ENCODE results near the gene MYOM3.

Gene MYOM3

DNA sequence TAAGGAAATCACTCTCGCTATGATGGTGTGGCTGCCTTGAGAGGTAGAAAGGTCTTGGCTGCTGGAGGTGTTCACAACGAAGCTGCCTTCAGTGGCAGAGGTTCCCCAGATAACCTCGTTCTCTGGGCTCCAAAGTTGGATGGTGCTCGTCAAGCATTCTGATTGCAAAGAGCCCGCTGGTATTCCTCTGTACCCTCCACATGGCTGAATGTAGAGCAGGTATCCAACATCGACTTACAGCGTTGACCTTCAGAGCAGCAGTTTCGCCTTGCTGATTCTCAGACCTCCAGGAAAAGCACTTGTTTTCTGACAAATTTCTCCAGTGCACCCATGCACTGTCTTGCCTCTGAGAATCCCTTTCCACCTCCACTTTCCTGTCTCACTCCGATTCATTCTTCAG lies 35.3 kb upstream of the MYOM3 start:
- Histone ChIP-seq H3K9me3 (ENCODE audit: control insufficient read depth, insufficient read depth, low read length) (no peaks in the 10 kb centered on the region), H3K9ac (ENCODE audit: low read depth, low read length) (no peak overlapping the region), H3K36me3 (ENCODE audit: insufficient read depth, low read length) (no peaks in the 10 kb centered on the region), H3K4me1 (ENCODE audit: insufficient read depth, low read length) (peaks cover 10% of the 10 kb centered on the region; the same call in 1 of the 2 replicates)

DNA sequence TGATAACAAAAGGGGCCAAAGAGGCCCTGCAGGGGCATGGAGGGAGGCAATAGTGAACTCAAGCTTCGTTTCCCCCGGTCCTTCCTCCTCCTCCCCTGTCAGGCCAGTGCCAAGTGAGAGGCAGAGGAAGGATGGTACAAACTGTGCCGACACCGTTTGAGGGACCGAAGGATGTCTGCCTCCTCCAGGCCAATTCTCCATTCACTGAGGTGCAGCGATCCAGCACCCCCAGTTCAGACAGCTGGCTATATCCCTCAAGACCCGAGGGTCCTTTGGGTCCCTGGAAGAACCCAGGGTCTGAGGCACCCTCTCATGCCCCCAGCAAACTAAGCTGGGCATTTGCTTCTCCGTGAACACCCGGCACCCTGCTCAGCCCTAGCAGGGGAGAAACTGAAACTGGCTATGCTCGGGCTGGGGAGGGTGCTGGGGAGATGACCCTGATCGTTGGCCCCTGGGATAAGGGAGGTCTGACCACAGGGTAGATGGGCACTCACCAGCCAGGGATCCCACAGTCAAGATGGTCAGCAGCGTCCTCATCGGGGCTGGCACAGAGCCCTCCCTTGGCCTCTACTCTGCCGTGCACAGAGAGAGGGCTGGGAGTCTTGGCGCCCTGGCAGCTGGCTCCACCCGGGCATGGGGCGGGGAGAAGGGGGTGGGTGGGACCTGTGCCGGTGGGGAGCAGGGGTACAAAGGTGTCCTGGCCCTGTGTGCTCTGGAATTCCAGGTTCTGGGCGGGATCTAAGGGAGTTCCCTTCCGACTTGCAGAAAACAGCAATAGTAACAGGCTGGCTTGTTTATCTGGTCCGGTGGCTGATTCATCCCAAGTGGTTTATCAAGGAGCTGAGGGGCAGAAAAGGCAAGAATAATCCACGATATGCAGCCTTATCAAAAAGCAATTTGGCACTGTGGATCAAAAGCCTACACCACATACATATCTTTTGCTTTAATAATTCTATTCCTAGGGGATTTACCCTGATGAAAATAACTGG lies 30.9 kb upstream of the MYOM3 start, which contains the start of gene IL22RA1:
Gene IL22RA1, minus strand, starts transcription at position 595 of the 989 bp plus-strand sequence. Its CDS starts 58 bp downstream, at position 537.
- Histone ChIP-seq H3K9ac (ENCODE audit: low read depth, low read length) (no peak within 1 kb of the TSS), H3K4me1 (ENCODE audit: insufficient read depth, low read length) (no peaks in the 10 kb centered on the region), H3K36me3 (ENCODE audit: insufficient read depth, low read length) (no peaks in the 10 kb centered on the region; the same call in 1 of the 2 replicates), H3K9me3 (ENCODE audit: control insufficient read depth, insufficient read depth, low read length) (no peaks in the 10 kb centered on the region)

DNA sequence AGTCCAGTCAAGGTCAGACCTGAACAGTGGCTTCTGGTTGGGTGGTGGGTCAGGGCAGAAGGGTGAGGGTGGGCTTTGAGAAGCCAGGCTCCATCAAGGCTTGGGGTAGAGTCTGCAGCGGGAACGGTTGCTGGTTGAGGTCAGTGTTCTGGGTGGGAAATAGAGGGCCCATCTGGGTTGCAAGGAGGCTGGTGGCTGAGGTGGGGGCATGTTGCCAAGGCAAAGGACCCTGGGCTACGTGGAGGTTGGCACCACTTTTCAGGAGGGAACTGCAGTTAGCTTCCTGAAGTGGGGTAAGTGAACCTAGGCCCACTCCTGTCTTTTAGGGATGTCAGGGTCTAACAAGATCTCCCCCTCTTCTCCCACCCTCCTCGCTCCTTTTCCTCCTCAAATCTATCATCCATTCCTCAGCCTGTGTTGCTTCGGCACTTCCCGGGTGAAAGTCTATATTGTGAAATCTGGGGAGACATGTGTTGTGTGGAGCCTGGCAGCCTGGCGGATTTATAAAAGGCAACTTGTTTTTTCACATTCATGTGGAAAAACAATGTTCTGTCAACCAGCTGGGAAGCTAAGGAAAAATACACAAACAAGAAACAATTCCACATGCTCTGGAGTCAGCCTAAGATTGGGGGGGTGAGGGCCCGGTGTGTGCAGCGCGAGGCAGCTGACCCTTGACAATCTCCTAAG lies 29.5 kb upstream of the MYOM3 start:
- H3K9me3 ChIP-seq (ENCODE audit: control insufficient read depth, insufficient read depth, low read length), result no peaks in the 10 kb centered on the region
- H3K36me3 ChIP-seq (ENCODE audit: insufficient read depth, low read length), result no peaks in the 10 kb centered on the region; the same call in 1 of the 2 replicates
- no peaks in the 10 kb centered on the region for H3K4me1 ChIP-seq (ENCODE audit: insufficient read depth, low read length)
- no peak overlapping the region for H3K9ac ChIP-seq (ENCODE audit: low read depth, low read length)

DNA sequence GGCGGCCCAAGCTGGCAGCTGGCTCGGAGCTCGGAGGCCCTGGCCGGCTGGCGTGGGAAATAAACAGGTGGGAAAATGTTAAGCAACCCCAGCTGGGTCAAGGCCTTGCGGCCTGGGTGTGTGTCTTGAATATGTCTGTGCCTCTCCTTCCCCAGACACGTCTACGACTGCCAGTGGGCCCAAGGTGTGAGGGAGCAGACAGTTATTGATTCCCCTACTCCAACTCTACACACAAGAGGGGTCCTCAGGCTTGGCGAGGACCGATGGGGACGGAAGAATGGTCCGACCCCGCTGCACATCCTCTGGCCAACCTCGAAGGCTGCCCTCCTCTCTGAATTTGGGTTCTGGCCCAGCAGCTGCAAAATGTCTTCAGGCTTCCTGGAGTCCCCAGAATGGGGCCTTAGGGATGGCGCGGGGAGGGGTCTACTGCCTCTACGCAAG lies 28.8 kb upstream of the MYOM3 start:
- no peaks in the 10 kb centered on the region; the same call in 1 of the 2 replicates for H3K36me3 ChIP-seq (ENCODE audit: insufficient read depth, low read length)

DNA sequence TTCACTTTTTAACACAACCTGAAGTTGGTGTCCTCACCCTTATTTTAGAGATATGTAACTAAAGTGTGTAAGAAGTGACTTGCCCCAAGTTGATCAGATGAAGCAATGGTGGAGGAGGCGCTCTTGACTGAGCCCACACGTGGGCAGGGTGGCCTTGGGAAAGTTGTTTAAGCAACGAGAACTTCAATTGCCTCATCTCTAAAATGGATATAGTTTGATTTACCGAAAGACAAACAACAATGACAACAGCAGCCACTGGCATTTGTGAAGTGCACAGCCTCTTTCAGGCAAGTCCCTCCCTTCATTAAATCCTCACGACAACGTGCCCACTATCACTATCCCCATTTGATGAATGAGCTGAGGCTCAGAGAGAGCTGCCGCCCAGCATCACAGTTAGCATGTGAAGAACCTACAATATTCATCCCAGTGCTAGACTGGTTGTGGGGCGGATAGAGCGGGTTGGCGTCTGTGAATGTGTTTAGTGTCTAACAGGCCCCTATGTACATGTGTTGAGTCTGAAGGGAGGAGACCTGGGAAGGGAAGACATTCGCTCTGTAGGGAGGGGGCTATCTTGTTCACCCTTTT lies 28.0 kb upstream of the MYOM3 start:
- H3K4me1 ChIP-seq (ENCODE audit: insufficient read depth, low read length), result no peaks in the 10 kb centered on the region
- no peaks in the 10 kb centered on the region for H3K9me3 ChIP-seq (ENCODE audit: control insufficient read depth, insufficient read depth, low read length)
- H3K36me3 ChIP-seq (ENCODE audit: insufficient read depth, low read length), result no peaks in the 10 kb centered on the region; the same call in 1 of the 2 replicates
- no peak overlapping the region for H3K9ac ChIP-seq (ENCODE audit: low read depth, low read length)

More for the DNA sequence above, 28.8 kb upstream of the MYOM3 start:
- Histone ChIP-seq H3K9me3 (ENCODE audit: control insufficient read depth, insufficient read depth, low read length) (no peaks in the 10 kb centered on the region), H3K4me1 (ENCODE audit: insufficient read depth, low read length) (no peaks in the 10 kb centered on the region), H3K9ac (ENCODE audit: low read depth, low read length) (no peak overlapping the region)

DNA sequence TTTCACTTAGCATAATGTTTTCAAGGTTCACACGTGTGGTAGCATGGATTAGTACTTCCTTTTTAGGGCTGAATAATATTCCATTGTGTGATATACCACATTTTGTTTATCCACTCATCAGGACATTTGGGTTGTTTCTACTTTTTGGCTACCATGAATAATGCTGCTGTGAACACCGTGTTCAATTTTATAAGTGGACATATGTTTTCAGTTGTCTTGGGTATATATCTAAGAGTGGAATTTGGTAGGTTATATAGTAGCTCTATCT lies 27.2 kb upstream of the MYOM3 start:
- H3K4me1 ChIP-seq (ENCODE audit: insufficient read depth, low read length), result no peaks in the 10 kb centered on the region
- H3K9ac ChIP-seq (ENCODE audit: low read depth, low read length), result no peak overlapping the region
- no peaks in the 10 kb centered on the region; the same call in 1 of the 2 replicates for H3K36me3 ChIP-seq (ENCODE audit: insufficient read depth, low read length)
- no peaks in the 10 kb centered on the region for H3K9me3 ChIP-seq (ENCODE audit: control insufficient read depth, insufficient read depth, low read length)

DNA sequence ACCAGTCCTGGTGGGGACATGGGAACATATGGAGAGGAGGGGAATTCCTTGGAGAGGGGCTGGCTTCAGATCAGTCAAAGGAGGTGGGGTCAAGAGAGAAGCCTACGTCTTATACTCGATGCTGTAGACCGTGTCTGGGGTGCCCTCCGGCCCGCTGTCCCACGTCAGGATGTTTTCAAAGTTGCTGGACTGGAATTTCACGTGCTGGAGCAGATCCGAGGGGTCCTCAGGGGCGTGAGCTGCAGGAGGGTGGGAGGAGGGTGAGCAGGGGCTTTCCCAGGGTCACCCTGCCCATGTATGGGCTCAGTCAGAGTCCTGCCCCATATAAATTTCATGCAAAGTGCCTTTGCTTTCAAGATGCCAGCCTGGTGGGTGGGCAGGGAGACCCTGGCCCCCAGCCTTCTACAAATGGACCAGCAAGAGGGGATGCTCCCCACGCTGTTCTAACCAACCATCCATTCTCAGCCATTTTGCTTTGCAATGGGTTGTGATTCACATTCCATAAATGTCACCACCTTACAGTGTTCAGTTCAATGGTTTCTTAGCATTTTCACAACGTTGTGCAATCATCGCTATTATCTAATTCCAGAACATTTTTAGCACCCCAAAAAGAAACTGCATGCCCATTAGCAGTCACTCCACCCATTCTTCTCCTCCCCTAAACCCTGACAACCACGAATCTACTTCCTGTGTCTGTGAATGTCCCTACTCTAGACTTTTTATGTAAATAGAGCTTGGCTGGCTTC lies 26.7 kb upstream of the MYOM3 start:
- Histone ChIP-seq H3K36me3 (ENCODE audit: insufficient read depth, low read length) (no peaks in the 10 kb centered on the region; the same call in 1 of the 2 replicates), H3K9ac (ENCODE audit: low read depth, low read length) (no peak overlapping the region), H3K9me3 (ENCODE audit: control insufficient read depth, insufficient read depth, low read length) (no peaks in the 10 kb centered on the region), H3K4me1 (ENCODE audit: insufficient read depth, low read length) (no peaks in the 10 kb centered on the region)

DNA sequence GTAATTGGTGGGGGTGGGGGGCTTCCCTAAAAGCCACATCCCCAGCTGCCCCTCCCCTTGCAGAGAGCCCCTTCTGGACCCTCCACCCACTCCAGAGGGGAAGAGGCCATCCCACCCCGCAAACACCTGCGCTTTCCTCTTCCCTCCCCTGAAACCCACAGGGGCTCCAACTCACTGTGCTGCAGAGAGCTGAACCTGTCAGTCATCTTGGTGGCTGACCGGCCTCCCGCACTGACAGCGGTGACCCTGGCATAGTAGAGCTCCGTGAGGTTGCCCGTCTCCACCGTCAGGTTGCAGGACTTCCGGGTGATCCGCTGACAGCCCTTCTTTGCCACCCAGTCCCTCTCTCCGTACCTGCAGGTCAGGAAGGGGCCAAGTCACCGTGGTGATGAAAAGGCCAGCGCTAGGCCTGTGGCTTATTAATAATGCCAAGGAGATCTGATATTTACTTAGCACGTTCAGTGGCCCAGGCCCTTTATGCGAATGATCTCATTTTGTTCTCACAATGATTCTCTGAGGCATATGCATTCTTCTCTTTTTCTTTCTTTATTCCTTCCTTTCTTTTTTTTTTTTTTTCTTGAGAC lies 25.1 kb upstream of the MYOM3 start:
- no peak overlapping the region for H3K9ac ChIP-seq (ENCODE audit: low read depth, low read length)
- H3K4me1 ChIP-seq (ENCODE audit: insufficient read depth, low read length), result no peaks in the 10 kb centered on the region
- H3K9me3 ChIP-seq (ENCODE audit: control insufficient read depth, insufficient read depth, low read length), result no peaks in the 10 kb centered on the region
- H3K36me3 ChIP-seq (ENCODE audit: insufficient read depth, low read length), result no peaks in the 10 kb centered on the region; the same call in 1 of the 2 replicates

DNA sequence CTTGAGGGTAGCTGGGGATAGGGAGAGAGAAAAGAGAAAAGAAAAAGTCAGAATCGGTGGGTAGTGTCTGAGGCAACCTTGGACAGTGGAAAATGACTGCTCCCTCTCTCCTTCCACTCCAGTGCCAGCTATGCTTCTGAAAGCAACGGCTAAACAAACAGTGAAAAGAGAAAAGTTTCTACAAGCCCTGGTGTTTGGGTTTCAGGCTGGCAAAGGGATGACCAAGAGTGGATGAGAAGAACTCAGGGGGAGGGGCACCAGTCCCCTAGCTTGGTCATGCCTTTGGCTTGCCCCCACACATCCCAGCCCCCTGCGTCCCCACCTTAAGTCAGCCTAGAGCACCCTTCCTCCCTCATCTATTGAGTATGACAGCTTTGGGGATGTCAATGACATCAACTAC lies 22.4 kb upstream of the MYOM3 start:
- H3K9ac ChIP-seq (ENCODE audit: low read depth, low read length), result no peak overlapping the region
- no peaks in the 10 kb centered on the region for H3K9me3 ChIP-seq (ENCODE audit: control insufficient read depth, insufficient read depth, low read length)
- no peaks in the 10 kb centered on the region for H3K4me1 ChIP-seq (ENCODE audit: insufficient read depth, low read length)
- H3K36me3 ChIP-seq (ENCODE audit: insufficient read depth, low read length), result no peaks in the 10 kb centered on the region

DNA sequence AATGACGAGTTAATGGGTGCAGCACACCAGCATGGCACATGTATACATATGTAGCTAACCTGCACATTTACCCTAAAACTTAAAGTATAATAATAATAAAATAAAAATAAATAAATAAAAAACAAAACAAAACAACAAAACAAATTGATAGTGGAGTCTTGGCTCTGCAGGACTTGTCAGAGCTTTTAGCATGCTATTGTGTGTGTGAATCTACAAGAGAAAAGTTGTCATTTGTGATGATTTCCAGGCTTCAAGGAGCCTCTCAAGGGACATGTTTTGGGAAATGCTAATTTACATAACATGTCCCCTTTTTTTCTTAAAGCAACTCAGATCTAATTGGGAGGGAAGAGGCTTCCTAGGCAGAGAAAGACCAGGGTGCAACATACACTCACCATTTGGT lies 21.9 kb upstream of the MYOM3 start:
- Histone ChIP-seq H3K9me3 (ENCODE audit: control insufficient read depth, insufficient read depth, low read length) (no peaks in the 10 kb centered on the region), H3K36me3 (ENCODE audit: insufficient read depth, low read length) (no peaks in the 10 kb centered on the region), H3K4me1 (ENCODE audit: insufficient read depth, low read length) (no peaks in the 10 kb centered on the region), H3K9ac (ENCODE audit: low read depth, low read length) (no peak overlapping the region)

DNA sequence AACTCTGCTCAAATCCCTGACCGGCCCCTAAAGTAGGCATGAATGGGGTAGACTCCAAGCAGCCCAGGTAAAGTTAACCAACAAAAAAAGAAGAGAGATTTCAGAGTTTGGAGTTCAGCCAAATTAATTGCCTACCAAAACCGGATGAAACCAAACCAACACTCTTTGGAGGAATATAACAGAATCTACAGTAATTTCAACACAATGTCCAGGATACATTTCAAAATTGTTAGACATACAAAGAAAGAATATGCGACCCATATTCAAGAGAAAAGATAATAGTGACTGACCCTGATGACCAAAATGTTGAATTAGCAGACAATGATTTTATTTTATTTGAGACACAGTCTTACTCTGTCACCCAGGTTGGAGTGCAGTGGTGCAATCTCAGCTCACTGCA lies 18.4 kb upstream of the MYOM3 start:
- Histone ChIP-seq H3K36me3 (ENCODE audit: insufficient read depth, low read length) (no peaks in the 10 kb centered on the region), H3K9ac (ENCODE audit: low read depth, low read length) (no peak overlapping the region)

DNA sequence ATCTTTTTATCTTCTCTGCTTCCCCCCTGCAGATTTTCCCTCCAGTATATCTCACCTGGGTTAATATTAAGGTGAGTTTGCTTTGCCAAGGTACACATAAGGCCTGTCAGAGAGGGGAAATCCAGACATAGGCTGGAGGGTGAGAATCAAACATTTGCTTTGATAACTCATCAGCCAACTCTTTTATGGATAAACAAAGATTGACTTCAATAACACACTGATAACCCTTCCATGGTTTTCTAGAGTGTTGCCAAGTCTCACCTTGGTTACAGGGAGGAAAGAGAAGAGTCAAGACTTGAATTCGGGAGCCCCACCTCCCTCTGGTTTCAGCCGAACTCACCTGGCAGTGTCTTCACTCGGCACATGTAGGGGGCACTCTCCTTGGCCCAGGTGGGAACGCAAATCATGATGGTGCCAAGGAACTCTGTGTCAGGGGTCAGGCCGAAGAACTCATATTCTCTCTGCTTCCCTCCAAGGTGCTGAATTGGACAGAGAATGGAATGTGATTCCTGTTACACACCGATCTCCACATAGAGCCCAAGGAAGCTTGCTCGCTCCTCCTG lies 15.9 kb upstream of the MYOM3 start:
- Histone ChIP-seq H3K36me3 (ENCODE audit: insufficient read depth, low read length) (no peaks in the 10 kb centered on the region), H3K9ac (ENCODE audit: low read depth, low read length) (no peak overlapping the region), H3K9me3 (ENCODE audit: control insufficient read depth, insufficient read depth, low read length) (no peaks in the 10 kb centered on the region), H3K4me1 (ENCODE audit: insufficient read depth, low read length) (no peaks in the 10 kb centered on the region)

More for the DNA sequence above, 18.4 kb upstream of the MYOM3 start:
- Histone ChIP-seq H3K9me3 (ENCODE audit: control insufficient read depth, insufficient read depth, low read length) (no peaks in the 10 kb centered on the region), H3K4me1 (ENCODE audit: insufficient read depth, low read length) (no peaks in the 10 kb centered on the region)

DNA sequence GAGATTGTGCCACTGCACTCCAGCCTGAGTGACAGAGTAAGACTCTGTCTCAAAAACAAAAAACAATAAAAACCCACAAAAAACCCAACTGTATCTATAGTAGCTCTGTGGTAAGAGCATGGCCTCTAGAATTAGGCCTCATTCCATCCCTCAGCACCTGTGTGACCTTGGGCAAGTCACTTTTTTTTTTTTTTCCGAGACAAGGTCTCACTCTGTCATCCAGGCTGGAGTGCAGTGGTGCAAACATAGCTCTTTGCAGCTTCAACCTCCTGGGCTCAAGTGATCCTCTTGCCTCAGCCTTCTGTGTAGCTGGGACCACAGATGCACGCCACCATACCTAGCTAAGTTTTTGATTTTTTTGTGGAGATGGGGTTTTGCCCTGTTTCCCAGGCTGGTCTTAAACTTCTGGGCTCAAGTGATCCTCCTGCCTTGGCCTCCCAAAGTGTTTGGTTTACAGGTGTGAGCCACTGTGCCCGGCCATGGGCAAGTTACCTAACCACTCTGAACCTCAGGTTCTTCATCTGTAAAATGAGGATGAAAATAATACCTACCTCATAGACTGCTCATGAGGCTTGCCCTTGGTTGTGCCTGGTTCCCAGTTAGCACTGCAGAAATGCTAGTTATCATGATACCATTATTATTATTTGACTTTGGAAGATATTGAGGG lies 15.3 kb upstream of the MYOM3 start:
- Histone ChIP-seq H3K9ac (ENCODE audit: low read depth, low read length) (no peak overlapping the region), H3K9me3 (ENCODE audit: control insufficient read depth, insufficient read depth, low read length) (no peaks in the 10 kb centered on the region), H3K36me3 (ENCODE audit: insufficient read depth, low read length) (no peaks in the 10 kb centered on the region), H3K4me1 (ENCODE audit: insufficient read depth, low read length) (no peaks in the 10 kb centered on the region)

Data from ES-I3 (cell line).